Right ventricle myocardium inferior (tissue), 1 donor: ENCODE results near the gene USH1C. TPM values are rescaled to one million over a fixed set of nuclear protein-coding genes. Genes with fewer than 3 reads are reported as not detected.

Experiments
- ATAC-seq: fragments of 200-7000 bp; cut with Tn5 transposase; one replicate; pipeline ENCODE4 v1.9.1; 2020; ENCODE audit warnings: mild to moderate bottlenecking, moderate library complexity
- DNase-seq: peaks from one replicate; pipeline ENCODE4 v3.0.0; 2021; ENCODE audit errors: missing footprints
- intact Hi-C: fragments of 100-400 bp; cut with DNase I; formaldehyde crosslinking; loops from one replicate; pipeline ENCODE4 v1.11.0; 2022
- total RNA-seq: library from RNA; stranded (reverse); fragmentation: NEBNext Ultra II Directional; extraction: Animal tissue kit (Norgen Biotek cat#: 25700); gene quantifications from one replicate; pipeline ENCODE4 v1.2.1, GENCODE V29; 2021
- donor health status: DM: no; HTN: yes; CAD: no; lungs with severe emphysema.

The USH1C gene
- total RNA-seq, 1 donor from 2014 or later: not detected

GRCh38 chr11:17531071-17531600, 13.1 kb downstream of the USH1C start:
- intact Hi-C loops: no loop called here
- ATAC-seq: no peak

DNA sequence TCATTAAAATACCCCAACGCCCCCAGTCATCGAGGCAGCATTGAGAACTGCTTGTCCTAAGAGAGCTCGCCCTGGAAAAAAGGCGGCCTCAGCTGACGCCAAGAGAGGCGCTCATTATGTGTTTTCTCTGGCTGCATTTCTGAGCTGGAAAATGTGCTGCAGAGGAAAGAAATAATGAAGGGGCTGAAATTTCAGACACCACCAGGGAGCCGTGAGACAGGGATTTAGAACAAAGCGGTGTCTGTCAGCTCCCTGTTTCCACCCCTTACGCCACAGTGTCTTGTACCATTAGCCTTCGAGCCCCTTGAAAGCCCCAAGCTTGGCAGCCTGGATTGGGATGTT, 14.4 kb downstream of the USH1C start:
- DNase-seq (no peak), ATAC-seq (no peak)
- intact Hi-C loops: no loop called here

More at GRCh38 chr11:17531071-17531600, 13.1 kb downstream of the USH1C start:
- no peak for DNase-seq

- ATAC-seq: no peak
- intact Hi-C loops: no loop called here
- DNase-seq: no peak
Observed at GRCh38 chr11:17528906-17529843, 15.0 kb downstream of the USH1C start.

DNA sequence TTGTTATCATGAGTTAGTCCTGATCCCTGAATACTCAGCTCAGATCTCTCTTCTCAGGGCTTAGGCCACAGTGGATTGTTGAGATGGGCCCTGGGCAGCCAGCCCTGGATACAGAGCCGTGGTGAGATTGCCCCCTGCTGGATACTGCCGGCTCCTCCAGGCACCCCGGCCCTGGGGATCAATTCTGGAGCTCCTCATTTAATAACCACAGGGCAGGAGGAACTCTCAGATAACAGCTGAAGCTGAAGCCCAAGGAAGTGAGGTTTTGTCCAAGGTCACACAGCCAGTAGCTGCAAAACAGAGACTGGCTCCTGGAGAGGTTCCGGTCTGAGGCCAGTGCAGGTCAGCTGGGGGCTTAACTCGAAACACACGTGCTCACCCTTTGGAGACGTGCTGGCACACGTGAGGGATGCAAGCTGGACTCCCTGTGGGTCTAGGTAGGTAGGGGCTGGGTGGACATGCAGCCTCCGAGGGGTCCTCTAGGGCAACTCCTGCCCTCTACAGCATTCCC, 16.0 kb downstream of the USH1C start:
- DNase-seq (no peak), ATAC-seq (peak; percentile 76)
- intact Hi-C loops: no loop called here

- DNase-seq (no peak), ATAC-seq (no peak)
- intact Hi-C loops: no loop called here
Observed at GRCh38 chr11:17527628-17527995, 16.6 kb downstream of the USH1C start.

DNA sequence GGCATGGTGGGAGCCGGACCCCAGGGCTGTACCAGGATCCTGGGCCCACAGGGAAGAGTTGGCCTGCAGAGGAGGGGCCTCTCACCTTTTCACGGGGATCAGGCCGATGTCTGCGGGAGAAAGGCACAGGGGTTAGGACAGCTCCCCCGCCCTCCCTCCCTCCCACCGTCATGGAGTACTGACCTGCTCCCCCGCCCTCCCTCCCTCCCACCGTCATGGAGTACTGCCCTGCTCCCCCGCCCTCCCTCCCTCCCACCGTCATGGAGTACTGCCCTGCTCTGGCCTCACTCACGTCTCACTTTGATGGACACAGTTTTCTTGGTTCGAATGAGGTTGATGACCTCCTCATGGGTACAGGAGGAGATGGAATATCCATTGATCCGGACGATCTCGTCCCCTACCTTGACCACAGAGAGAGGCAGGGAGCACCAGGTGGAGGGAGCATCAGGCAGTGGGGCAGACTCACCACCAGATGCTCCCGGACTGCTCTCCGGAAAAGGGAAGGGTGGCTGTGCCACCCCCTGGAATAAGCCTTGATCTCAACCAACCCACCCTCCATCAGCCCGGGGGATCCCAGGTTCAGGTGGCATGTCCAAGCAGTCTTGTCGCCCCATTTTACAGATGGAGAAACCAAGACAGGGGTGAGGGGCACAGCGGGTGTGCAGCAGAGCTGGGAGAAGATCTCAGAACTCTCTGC, 17.1 kb downstream of the USH1C start:
- DNase-seq: no peak
- intact Hi-C loops: no loop called here
- no peak for ATAC-seq

DNA sequence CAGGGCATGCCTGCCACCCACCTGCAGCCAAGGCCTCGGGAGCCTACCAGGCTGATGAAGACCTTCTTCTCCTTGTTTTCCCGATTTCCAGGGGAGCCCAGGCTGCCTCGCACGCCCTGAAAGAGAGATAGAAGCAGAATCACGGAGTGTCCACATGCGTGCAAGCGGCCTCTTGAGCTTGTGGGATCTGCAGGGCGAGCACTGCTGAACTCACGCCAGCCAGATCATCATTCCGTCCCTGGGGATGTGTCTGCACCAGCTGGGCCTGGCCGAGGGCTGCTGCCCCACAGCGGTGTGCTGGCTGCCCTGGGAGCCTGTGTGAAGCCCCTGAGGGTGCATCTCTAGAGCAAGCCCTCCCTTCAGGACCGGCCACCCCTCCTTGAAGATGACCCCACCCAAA, 17.9 kb downstream of the USH1C start:
- ATAC-seq: no peak
- no peak for DNase-seq
- intact Hi-C loops: no loop called here

DNA sequence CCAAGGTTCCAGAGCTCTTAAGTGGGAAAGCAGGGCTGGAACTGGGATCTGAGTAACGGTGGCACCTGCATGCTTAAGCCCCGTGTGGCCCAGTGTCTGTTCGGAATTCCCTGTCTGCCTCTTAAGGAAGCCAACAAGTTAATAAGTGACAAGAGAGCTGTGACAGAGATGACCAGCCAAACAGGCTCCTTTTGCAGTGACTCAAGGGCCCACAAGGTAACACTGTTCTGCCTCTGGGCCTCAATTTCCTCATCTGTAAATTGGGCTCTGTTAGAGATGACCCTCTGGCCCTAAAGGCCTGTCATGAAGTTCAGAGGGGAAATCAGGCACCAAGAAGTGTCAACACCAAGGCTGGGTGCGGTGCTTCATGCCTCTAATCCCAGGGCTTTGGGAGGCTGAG, 18.6 kb downstream of the USH1C start:
- ATAC-seq (no peak), DNase-seq (no peak)
- intact Hi-C loops: no loop called here

- ATAC-seq (no peak), DNase-seq (no peak)
- intact Hi-C loops: no loop called here
Observed at GRCh38 chr11:17524221-17524620, 20.0 kb downstream of the USH1C start.

DNA sequence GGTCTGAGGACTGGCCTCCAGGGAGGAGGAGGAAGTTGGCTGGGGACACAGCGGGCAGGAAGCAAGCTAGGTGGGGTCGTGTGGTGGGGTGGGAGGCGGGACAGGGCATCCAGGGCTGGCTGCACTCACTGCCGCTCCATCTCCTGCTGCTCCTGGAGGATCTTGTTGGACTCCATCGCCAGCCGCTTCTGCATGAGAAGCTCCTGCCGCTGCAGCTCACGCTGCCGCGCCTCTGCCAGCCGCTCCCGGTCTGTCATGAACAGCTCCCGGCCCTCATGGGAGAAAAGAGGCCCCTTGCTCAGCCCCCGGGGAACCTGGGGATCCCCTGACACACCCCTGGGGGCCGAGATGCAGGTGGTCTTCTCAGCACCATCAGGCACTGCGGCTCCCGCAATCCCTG, 21.6 kb downstream of the USH1C start:
- ATAC-seq (no peak), DNase-seq (no peak)
- intact Hi-C loops: no loop called here

DNA sequence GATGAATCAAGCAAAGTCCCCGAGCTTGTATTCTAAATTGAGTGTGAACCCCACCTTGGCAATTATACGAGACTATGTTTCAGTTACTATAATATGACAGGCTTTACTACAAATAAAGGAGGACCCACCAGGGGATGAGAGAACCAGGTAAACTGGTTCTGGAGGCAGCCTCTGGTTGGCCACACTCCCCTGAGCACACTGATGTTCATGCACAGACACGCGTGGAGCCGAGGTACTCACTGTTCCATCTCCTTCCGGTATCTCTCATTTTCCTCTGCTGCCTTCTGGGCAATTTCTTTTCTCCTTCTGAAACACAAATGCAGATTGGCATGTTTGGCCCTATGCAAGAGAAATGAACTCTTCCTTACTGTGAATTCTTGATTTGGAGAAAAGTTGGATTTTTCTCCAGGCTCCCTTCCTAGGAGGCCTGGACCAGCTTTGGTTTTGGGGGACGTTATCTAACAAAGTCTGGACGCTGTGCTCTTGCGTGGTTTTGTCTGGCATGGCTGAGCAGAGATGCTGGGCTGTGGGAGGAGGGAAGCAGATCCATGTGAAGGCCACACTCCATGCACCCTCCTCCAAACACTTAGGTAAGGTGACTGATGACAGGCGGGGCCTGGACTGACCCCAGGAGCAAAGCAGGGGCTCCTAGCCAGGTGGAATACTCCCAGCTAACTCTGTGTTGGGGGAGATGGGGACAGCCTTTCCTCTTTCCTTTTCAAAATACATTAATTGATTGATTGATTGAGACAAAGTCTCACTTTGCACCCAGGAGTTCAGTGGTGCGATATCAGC, 22.9 kb downstream of the USH1C start:
- ATAC-seq (no peak), DNase-seq (no peak)
- intact Hi-C loops: no loop called here

DNA sequence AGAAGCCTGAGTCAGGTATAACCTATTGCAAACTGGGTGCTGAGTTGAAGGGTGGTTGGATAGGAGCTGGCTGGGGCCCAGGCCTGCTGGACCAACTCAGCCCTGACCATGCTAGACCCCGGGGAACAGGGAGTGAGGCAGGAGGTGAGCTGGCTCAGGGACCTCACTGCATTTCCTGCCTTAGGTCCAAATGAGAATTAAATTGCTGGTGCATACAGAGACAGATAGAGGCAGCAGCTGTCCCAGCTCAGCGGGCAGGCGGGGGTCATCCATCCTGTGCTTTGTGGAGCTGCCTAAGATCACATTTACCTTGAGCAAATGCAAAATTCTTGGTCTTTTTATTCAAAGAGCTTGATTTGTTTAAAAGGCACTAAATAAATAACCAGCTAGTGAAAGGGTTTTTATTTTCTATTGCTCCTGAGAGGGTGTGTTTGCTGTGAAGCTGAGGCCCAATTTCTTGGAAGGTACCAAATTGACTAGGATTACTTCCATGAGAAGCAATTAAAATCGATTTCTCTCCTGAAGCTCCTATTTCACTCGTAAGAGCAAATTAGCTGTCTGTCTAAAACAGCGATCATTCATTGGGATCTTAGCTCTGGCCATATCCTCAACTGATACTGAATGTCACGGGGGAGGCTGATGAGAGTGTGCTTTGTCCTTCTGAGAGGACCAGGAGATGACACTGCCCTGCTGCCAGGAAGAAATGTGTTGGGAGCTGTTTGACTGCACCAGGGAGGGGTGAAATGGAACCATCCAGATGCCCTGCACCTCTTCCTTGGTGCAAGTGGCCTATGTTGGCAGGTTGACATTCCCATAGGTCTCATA, 24.9 kb downstream of the USH1C start:
- ATAC-seq (no peak), DNase-seq (no peak)
- intact Hi-C loops: no loop called here

- ATAC-seq (no peak), DNase-seq (no peak)
- intact Hi-C loops: no loop called here
Observed at GRCh38 chr11:17518366-17518765, 25.9 kb downstream of the USH1C start.

- intact Hi-C loops: no loop called here
- ATAC-seq (no peak), DNase-seq (no peak)
Observed at GRCh38 chr11:17517186-17517585, 27.0 kb downstream of the USH1C start.

- ATAC-seq: no peak
- DNase-seq: no peak
- intact Hi-C loops: no loop called here
Observed at GRCh38 chr11:17516551-17517150, 27.6 kb downstream of the USH1C start.

GRCh38 chr11:17515443-17516176, 28.6 kb downstream of the USH1C start:
- intact Hi-C loops: no loop called here
- ATAC-seq: no peak

GRCh38 chr11:17514476-17514875, 29.7 kb downstream of the USH1C start:
- ATAC-seq (no peak), DNase-seq (no peak)
- intact Hi-C loops: no loop called here

More at GRCh38 chr11:17515443-17516176, 28.6 kb downstream of the USH1C start:
- DNase-seq: no peak
